ENCODE data around the gene NAV2. TPM values are rescaled to one million over a fixed set of nuclear protein-coding genes. Genes with fewer than 3 reads are reported as not detected.

The NAV2 gene
- total and polyA plus RNA-seq, 2 donors from 2014 or later, result 5.9 to 37.7 TPM

GRCh38 chr11:19886498-19886897, 173.9 kb downstream of the NAV2 start:
- no peak for TF ChIP-seq CTCF (IDR thresholded peaks at IDR 0.05; ENCODE audit: borderline replicate concordance, extremely low read depth, insufficient read depth)
- no peaks in the 10 kb centered on the region for H3K9me3 ChIP-seq (ENCODE audit: control insufficient read depth in 2 of 3, insufficient read depth in 1 of 3, low read length in 3 of 3)
- H3K27ac ChIP-seq (ENCODE audit: low read depth in 2 of 2, low read length in 2 of 2), result no peak overlapping the region
- no peak overlapping the region for H3K9ac ChIP-seq (ENCODE audit: low read length in 3 of 3)
- DNase-seq (no peak), FAIRE-seq (no peak)
- no peaks in the 10 kb centered on the region for H3K36me3 ChIP-seq (ENCODE audit: control insufficient read depth in 2 of 3, insufficient read depth in 3 of 3, low read length in 3 of 3)
- intact Hi-C loops (cut with DNase I), result no loop called here
- H3K4me1 ChIP-seq (ENCODE audit: control insufficient read depth in 2 of 3, insufficient read depth in 2 of 3, low read depth in 1 of 3, low read length in 3 of 3), result no peaks in the 10 kb centered on the region
- no peak overlapping the region for H3K4me3 ChIP-seq (ENCODE audit: low read length in 3 of 3)
- H3K27me3 ChIP-seq (ENCODE audit: control insufficient read depth, insufficient read depth, low read length), result no peaks in the 10 kb centered on the region

- H3K36me3 ChIP-seq (ENCODE audit: control insufficient read depth in 2 of 3, insufficient read depth in 3 of 3, low read length in 3 of 3), result no peaks in the 10 kb centered on the region
- H3K4me1 ChIP-seq (ENCODE audit: control insufficient read depth in 2 of 3, insufficient read depth in 2 of 3, low read depth in 1 of 3, low read length in 3 of 3), result no peaks in the 10 kb centered on the region
- no peaks in the 10 kb centered on the region for H3K9me3 ChIP-seq (ENCODE audit: control insufficient read depth in 2 of 3, insufficient read depth in 1 of 3, low read length in 3 of 3)
- DNase-seq, result peak in 1 of 5 donors; percentile 25
- no peak overlapping the region for H3K27ac ChIP-seq (ENCODE audit: low read depth in 2 of 2, low read length in 2 of 2)
- no peaks in the 10 kb centered on the region for H3K27me3 ChIP-seq (ENCODE audit: control insufficient read depth, insufficient read depth, low read length)
- H3K9ac ChIP-seq (ENCODE audit: low read length in 3 of 3), result no peak overlapping the region
- TF ChIP-seq CTCF (IDR thresholded peaks at IDR 0.05; ENCODE audit: borderline replicate concordance, extremely low read depth, insufficient read depth), result no peak
- no peak for FAIRE-seq
- no peak overlapping the region for H3K4me3 ChIP-seq (ENCODE audit: low read length in 3 of 3)
- intact Hi-C loops (cut with DNase I), result no loop called here
Measured at GRCh38 chr11:19887842-19888241, 175.2 kb downstream of the NAV2 start.

GRCh38 chr11:19889531-19889930, 176.9 kb downstream of the NAV2 start:
- Histone ChIP-seq H3K9me3 (ENCODE audit: control insufficient read depth in 2 of 3, insufficient read depth in 1 of 3, low read length in 3 of 3) (no peaks in the 10 kb centered on the region), H3K36me3 (ENCODE audit: control insufficient read depth in 2 of 3, insufficient read depth in 3 of 3, low read length in 3 of 3) (no peaks in the 10 kb centered on the region), H3K9ac (ENCODE audit: low read length in 3 of 3) (no peak overlapping the region), H3K27ac (ENCODE audit: low read depth in 2 of 2, low read length in 2 of 2) (no peak overlapping the region), H3K27me3 (ENCODE audit: control insufficient read depth, insufficient read depth, low read length) (no peaks in the 10 kb centered on the region), H3K4me1 (ENCODE audit: control insufficient read depth in 2 of 3, insufficient read depth in 2 of 3, low read depth in 1 of 3, low read length in 3 of 3) (no peaks in the 10 kb centered on the region), H3K4me3 (ENCODE audit: low read length in 3 of 3) (no peak overlapping the region)
- FAIRE-seq (no peak), DNase-seq (no peak)
- intact Hi-C loops (cut with DNase I), result no loop called here
- no peak for TF ChIP-seq CTCF (IDR thresholded peaks at IDR 0.05; ENCODE audit: borderline replicate concordance, extremely low read depth, insufficient read depth)

- intact Hi-C loops (cut with DNase I), result no loop called here
- Histone ChIP-seq H3K4me3 (ENCODE audit: low read length in 3 of 3) (no peak overlapping the region), H3K9me3 (ENCODE audit: control insufficient read depth in 2 of 3, insufficient read depth in 1 of 3, low read length in 3 of 3) (no peaks in the 10 kb centered on the region), H3K9ac (ENCODE audit: low read length in 3 of 3) (no peak overlapping the region), H3K27ac (ENCODE audit: low read depth in 2 of 2, low read length in 2 of 2) (no peak overlapping the region), H3K36me3 (ENCODE audit: control insufficient read depth in 2 of 3, insufficient read depth in 3 of 3, low read length in 3 of 3) (no peaks in the 10 kb centered on the region), H3K27me3 (ENCODE audit: control insufficient read depth, insufficient read depth, low read length) (no peaks in the 10 kb centered on the region), H3K4me1 (ENCODE audit: control insufficient read depth in 2 of 3, insufficient read depth in 2 of 3, low read depth in 1 of 3, low read length in 3 of 3) (no peaks in the 10 kb centered on the region)
- no peak for TF ChIP-seq CTCF (IDR thresholded peaks at IDR 0.05; ENCODE audit: borderline replicate concordance, extremely low read depth, insufficient read depth)
- DNase-seq, result peak in 1 of 5 donors; percentile 20
- FAIRE-seq, result no peak
Measured at GRCh38 chr11:19890308-19890707, 177.7 kb downstream of the NAV2 start.

Data from kidney (tissue), 14 donors.